Activated CD4-positive, alpha-beta T cell treated with anti-CD3 and anti-CD28 coated beads, Interleukin-10, Interleukin-2, amounts not matched to agents 100 ng/mL and 50 ng/mL, durations not matched to agents 16 hours and 8 hours (primary cell): ENCODE measurements around the gene TMEM132D.

Experiments
- DNase-seq: peaks from one replicate; pipeline ENCODE4 v3.0.0-alpha.2; 2020

The TMEM132D gene

GRCh38 chr12:129873111-129873832, 30.6 kb downstream of the TMEM132D start:
- no peak for DNase-seq

- no peak for DNase-seq
These were observed 31.5 kb downstream of the TMEM132D start for GRCh38 chr12:129871991-129872972.

GRCh38 chr12:129870796-129871195, 33.0 kb downstream of the TMEM132D start:
- no peak for DNase-seq

- DNase-seq = no peak
These were observed 33.7 kb downstream of the TMEM132D start for GRCh38 chr12:129870136-129870535.

- no peak for DNase-seq
These were observed 35.2 kb downstream of the TMEM132D start for GRCh38 chr12:129868575-129868974.

- no peak for DNase-seq
These were observed 39.9 kb downstream of the TMEM132D start for GRCh38 chr12:129863938-129864337.

GRCh38 chr12:129862561-129863175, 41.2 kb downstream of the TMEM132D start:
- DNase-seq = no peak

- no peak for DNase-seq
These were observed 41.9 kb downstream of the TMEM132D start for GRCh38 chr12:129861951-129862350.

GRCh38 chr12:129854591-129854990, 49.2 kb downstream of the TMEM132D start:
- DNase-seq = no peak

GRCh38 chr12:129851296-129851695, 52.5 kb downstream of the TMEM132D start:
- no peak for DNase-seq

GRCh38 chr12:129848876-129849275, 54.9 kb downstream of the TMEM132D start:
- DNase-seq = no peak

- no peak for DNase-seq
These were observed 56.8 kb downstream of the TMEM132D start for GRCh38 chr12:129847063-129847462.

- DNase-seq = no peak
These were observed 59.1 kb downstream of the TMEM132D start for GRCh38 chr12:129844662-129845220.

GRCh38 chr12:129841251-129841650, 62.6 kb downstream of the TMEM132D start:
- no peak for DNase-seq

- no peak for DNase-seq
These were observed 63.5 kb downstream of the TMEM132D start for GRCh38 chr12:129840145-129840884.

GRCh38 chr12:129839679-129840078, 64.1 kb downstream of the TMEM132D start:
- no peak for DNase-seq

GRCh38 chr12:129831294-129831693, 72.5 kb downstream of the TMEM132D start:
- no peak for DNase-seq

- DNase-seq = no peak
These were observed 73.0 kb downstream of the TMEM132D start for GRCh38 chr12:129830796-129831195.

GRCh38 chr12:129827866-129828384, 75.9 kb downstream of the TMEM132D start:
- no peak for DNase-seq

GRCh38 chr12:129827102-129827865, 76.5 kb downstream of the TMEM132D start:
- DNase-seq = no peak

- DNase-seq = no peak
These were observed 77.6 kb downstream of the TMEM132D start for GRCh38 chr12:129826273-129826672.
